Gastrocnemius medialis (tissue), 4 donors: ENCODE results near the gene SLC47A2. TPM values are rescaled to one million over a fixed set of nuclear protein-coding genes. Genes with fewer than 3 reads are reported as not detected.

Source experiments
- ATAC-seq, 2 donors: fragments of 150-250 bp; one replicate each; pipeline ENCODE4 v1.9.1; 2016
- DNase-seq, 2 donors: peaks; one replicate each; pipeline ENCODE4 v3.0.0-alpha.2; 2019
- H3K27ac ChIP-seq, 4 donors: fragments of 200-600 bp; sonication (generic); 1 replicate in 1 of 4; 2 replicates in 3 of 4; pipeline ENCODE4 v1.5.1; 2016 to 2018; ENCODE audit warnings: mild to moderate bottlenecking in 2 of 4, moderate library complexity in 1 of 4
- H3K27me3 ChIP-seq, 3 donors: fragments of 200-600 bp; sonication (generic) in 2 of 3; 1 replicate in 1 of 3; 2 replicates in 2 of 3; pipeline versions ENCODE4 v1.5.1 to v1.6.0; 2016 to 2019; ENCODE audit warnings: mild to moderate bottlenecking in 1 of 3, moderate library complexity in 1 of 3
- H3K36me3 ChIP-seq, 2 donors: fragments of 200-600 bp; sonication (generic) in 1 of 2; one replicate each; pipeline ENCODE4 v1.5.1; 2017 to 2018
- H3K4me1 ChIP-seq, 2 donors: fragments of 200-600 bp; sonication (generic) in 1 of 2; one replicate each; pipeline ENCODE4 v1.5.1; 2016 to 2017; ENCODE audit warnings: mild to moderate bottlenecking in 2 of 2
- H3K4me3 ChIP-seq, 4 donors: fragments of 200-600 bp; sonication (generic) in 3 of 4; 1 replicate in 1 of 4; 2 replicates in 3 of 4; pipeline ENCODE4 v1.5.1; 2016 to 2019; ENCODE audit warnings: mild to moderate bottlenecking in 2 of 4
- H3K9me3 ChIP-seq, 3 donors: fragments of 200-600 bp; sonication (generic) in 2 of 3; 1 replicate in 1 of 3; 2 replicates in 2 of 3; pipeline ENCODE4 v1.5.1; 2016 to 2019
- POLR2A ChIP-seq, 2 donors: fragments of 450-650 bp; IDR thresholded peaks; one replicate each; pipeline ENCODE4 v1.6.1; 2017; ENCODE audit warnings: antibody characterized with exemption in 2 of 2, mild to moderate bottlenecking in 2 of 2, moderate library complexity in 2 of 2
- in situ Hi-C, 4 donors: fragments of 200-750 bp; cut with MboI; loops; one replicate each; pipeline versions ENCODE4 v1.15.0 to v1.8.0; 2017; ENCODE audit warnings: low sequenced_read_pairs in 4 of 4
- intact Hi-C: fragments of 100-400 bp; cut with DNase I; formaldehyde crosslinking; loops from one replicate; pipeline ENCODE4 v1.15.1; 2023; ENCODE audit warnings: low total_unique reads
- total RNA-seq, 4 donors: library from RNA; depleted of rRNA; stranded (reverse); fragments of >200 nt; gene quantifications; one replicate each; pipeline versions ENCODE4 v1.1.0 to v1.2.3, GENCODE V29; 2016
- TF ChIP-seq, protein P1 (sequence below), 5 experiments: fragments of 450-650 bp in 3 of 5; fragments of 200-600 bp in 2 of 5; sonication (generic) in 2 of 5; IDR thresholded peaks in 4 of 5; conservative IDR thresholded peaks in 1 of 5; 1 replicate in 4 of 5; 2 replicates in 1 of 5; pipeline ENCODE4 v1.5.1; 2016 to 2019; ENCODE audit warnings: antibody characterized with exemption in 5 of 5, mild to moderate bottlenecking in 3 of 5, moderate library complexity in 3 of 5

The SLC47A2 gene
- total RNA-seq, 4 donors from 2014 or later, result 0.15 to 1.0 TPM; not detected in 2

DNA sequence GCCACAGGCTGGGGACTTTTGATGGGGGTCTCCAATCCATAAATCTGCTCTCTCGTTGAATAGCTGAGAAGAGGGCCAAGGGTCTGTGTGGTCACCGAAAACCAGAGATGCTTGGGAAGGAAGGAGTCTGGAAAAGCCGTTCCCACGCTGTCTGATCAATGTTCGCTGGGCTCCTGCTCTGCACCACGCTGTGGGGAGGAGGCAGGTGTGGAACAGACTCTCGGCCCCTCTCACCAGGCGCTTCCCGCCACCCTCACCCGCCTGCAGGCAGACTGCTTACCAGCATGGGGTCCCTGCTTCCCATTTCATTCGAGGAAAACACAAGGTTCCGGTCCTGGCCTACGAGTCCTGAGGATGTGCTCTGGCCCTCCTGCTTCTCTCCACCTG, 32.4 kb upstream of the SLC47A2 start:
- Histone ChIP-seq H3K27me3 (no peaks in the 10 kb centered on the region), H3K9me3 (no peaks in the 10 kb centered on the region), H3K4me3 (no peak overlapping the region), H3K27ac (no peak overlapping the region), H3K36me3 (no peaks in the 10 kb centered on the region), H3K4me1 (peaks cover 21 to 29% of the 10 kb centered on the region in 2 donors)
- no peak for TF ChIP-seq POLR2A (IDR thresholded peaks at IDR 0.05)
- TF ChIP-seq, protein P1, sequence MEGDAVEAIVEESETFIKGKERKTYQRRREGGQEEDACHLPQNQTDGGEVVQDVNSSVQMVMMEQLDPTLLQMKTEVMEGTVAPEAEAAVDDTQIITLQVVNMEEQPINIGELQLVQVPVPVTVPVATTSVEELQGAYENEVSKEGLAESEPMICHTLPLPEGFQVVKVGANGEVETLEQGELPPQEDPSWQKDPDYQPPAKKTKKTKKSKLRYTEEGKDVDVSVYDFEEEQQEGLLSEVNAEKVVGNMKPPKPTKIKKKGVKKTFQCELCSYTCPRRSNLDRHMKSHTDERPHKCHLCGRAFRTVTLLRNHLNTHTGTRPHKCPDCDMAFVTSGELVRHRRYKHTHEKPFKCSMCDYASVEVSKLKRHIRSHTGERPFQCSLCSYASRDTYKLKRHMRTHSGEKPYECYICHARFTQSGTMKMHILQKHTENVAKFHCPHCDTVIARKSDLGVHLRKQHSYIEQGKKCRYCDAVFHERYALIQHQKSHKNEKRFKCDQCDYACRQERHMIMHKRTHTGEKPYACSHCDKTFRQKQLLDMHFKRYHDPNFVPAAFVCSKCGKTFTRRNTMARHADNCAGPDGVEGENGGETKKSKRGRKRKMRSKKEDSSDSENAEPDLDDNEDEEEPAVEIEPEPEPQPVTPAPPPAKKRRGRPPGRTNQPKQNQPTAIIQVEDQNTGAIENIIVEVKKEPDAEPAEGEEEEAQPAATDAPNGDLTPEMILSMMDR (IDR thresholded peaks at IDR 0.05 in 4 of 5, conservative IDR thresholded peaks at IDR 0.05 in 1 of 5), result no peak
- in situ Hi-C loops (no loop called here), intact Hi-C loops (no loop called here)
- DNase-seq, result no peak
- ATAC-seq, result no peak

DNA sequence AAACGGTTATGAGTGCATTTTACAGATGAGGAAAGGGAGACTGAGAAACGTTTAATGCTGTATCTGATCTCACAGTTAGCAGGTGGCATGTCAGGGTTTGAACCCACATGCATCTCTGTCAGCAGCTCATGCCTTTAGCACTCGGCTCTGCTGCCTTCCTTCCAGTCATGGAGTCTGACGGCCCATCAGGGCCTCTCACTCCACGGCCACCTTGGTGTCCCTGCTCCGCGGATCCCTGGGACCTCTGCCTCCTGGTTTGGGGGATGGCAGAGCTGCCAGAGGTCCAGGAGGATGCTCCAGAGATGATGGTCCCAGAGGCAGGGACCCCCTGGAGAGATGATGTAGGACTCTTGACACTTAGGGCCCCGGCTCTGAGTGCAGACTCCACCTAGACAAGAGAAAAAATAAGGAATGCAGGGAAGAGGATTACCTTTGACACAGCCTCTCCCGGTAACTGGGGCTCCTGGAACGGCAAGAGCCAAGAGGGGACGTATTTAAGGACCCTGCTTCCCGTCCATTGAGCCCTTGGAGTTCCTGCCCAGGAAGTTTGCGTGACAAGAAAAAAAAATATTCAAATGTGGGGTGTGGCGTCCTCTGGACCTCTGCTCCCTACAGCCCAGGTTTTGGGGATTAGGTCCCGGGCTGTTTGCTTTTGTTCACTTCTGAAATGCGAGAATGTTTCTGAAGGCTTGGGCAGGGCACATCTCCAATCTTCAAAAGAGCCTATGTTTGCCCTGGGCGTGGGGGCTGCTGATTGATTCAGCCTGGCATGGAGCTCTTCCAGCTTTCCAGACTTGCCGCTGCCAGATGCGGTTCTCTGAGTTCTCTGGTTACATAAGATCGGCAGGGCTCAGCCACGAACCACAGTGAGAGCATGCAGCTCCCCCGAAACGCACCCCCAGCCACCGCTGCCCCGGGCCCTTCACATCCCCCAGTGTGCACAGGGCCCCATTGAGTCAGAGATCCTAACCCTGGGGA, 31.7 kb upstream of the SLC47A2 start, which contains the start of gene ALDH3A1:
ALDH3A1 (minus strand) TSS at position 470 of the 978 bp plus-strand sequence. CDS start 3,169 bp downstream, outside the sequence.
- ATAC-seq (no peak), DNase-seq (no peak)
- in situ Hi-C loops (no loop called here), intact Hi-C loops (no loop called here)
- Histone ChIP-seq H3K4me1 (peaks cover 14 to 22% of the 10 kb centered on the region in 2 donors), H3K4me3 (no peak within 1 kb of the TSS), H3K27me3 (no peaks in the 10 kb centered on the region), H3K27ac (no peak within 1 kb of the TSS), H3K9me3 (no peaks in the 10 kb centered on the region), H3K36me3 (no peaks in the 10 kb centered on the region)
- TF ChIP-seq POLR2A (IDR thresholded peaks at IDR 0.05), result no peak
- TF ChIP-seq, protein P1 (IDR thresholded peaks at IDR 0.05 in 4 of 5, conservative IDR thresholded peaks at IDR 0.05 in 1 of 5), result no peak

DNA sequence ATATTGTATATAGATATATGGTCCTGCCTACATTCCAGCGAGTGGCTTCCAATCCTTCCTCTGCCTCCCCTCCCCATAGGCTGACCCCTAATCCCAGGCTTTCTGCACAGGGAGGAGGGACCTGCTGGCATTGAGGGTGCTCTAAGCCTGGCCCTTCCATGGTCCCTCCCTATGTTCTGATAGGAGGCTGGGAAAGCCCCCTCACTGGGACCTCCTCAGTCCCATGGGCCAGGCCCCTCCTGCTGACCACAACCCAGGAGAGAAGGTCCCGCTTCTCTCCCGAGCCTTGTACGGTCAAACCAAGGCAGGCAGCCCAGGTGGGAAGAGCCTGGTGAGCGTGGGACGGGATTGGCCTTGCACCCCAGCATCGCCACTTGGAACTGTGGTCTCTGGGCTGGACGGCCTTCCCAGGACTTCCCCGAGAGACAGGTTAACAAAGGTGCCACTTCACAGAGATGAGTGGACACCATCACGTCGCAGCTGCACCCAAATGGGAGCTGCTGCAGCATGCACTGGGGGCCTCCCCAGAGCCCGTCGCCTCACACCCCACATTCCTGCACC, 30.9 kb upstream of the SLC47A2 start:
- no peak for ATAC-seq
- no peak overlapping the region for H3K27ac ChIP-seq
- TF ChIP-seq, protein P1 (IDR thresholded peaks at IDR 0.05 in 4 of 5, conservative IDR thresholded peaks at IDR 0.05 in 1 of 5), result no peak
- TF ChIP-seq POLR2A (IDR thresholded peaks at IDR 0.05), result no peak
- H3K4me3 ChIP-seq, result no peak overlapping the region
- no peaks in the 10 kb centered on the region for H3K36me3 ChIP-seq
- DNase-seq, result no peak
- H3K27me3 ChIP-seq, result no peaks in the 10 kb centered on the region
- in situ Hi-C loops, result no loop called here
- peaks cover 7 to 13% of the 10 kb centered on the region in 2 donors for H3K4me1 ChIP-seq
- H3K9me3 ChIP-seq, result no peaks in the 10 kb centered on the region
- intact Hi-C loops, result no loop called here

DNA sequence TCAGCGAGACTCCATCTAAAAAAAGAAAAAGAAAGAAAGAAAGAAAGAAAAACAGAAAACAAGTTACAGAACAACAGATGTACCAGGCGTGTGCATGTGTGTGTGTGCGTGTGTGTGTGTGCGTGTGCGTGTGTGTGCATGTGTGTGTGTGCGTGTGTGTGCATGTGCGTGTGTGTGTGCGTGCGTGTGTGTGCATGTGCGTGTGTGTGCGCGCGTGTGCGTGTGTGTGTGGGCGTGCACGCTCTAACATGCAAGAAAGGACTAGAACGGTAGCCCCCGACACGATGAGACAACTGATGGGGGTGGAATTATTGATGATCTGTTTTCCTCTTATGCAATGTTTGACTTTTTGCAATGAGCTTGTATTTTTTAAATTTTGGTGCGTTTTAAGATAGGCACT, 30.1 kb upstream of the SLC47A2 start:
- H3K9me3 ChIP-seq, result no peaks in the 10 kb centered on the region
- DNase-seq, result no peak
- no peaks in the 10 kb centered on the region for H3K36me3 ChIP-seq
- H3K4me3 ChIP-seq, result no peak overlapping the region
- TF ChIP-seq POLR2A (IDR thresholded peaks at IDR 0.05), result no peak
- TF ChIP-seq, protein P1 (IDR thresholded peaks at IDR 0.05 in 4 of 5, conservative IDR thresholded peaks at IDR 0.05 in 1 of 5), result no peak
- no peak overlapping the region for H3K27ac ChIP-seq
- in situ Hi-C loops, result no loop called here
- no peak for ATAC-seq
- peaks cover 4 to 9% of the 10 kb centered on the region in 2 donors for H3K4me1 ChIP-seq
- intact Hi-C loops, result no loop called here
- H3K27me3 ChIP-seq, result no peaks in the 10 kb centered on the region
